LHCN-M2 (cell line): Measurements from ENCODE around the gene GALNT3. TPM values are rescaled to one million over a fixed set of nuclear protein-coding genes. Genes with fewer than 3 reads are reported as not detected.
A peak's percentile ranks its signal among the peaks of the same experiment; 100 is the strongest.

ENCODE experiments used
- DNase-seq: peaks from one replicate; pipeline ENCODE4 v3.0.0-alpha.2; 2012; ENCODE audit warnings: low read depth
- polyA plus RNA-seq: library from polyadenylated mRNA; unstranded; fragments of >200 nt; gene quantifications from one replicate; pipeline ENCODE4 v1.2.1, GENCODE V29; 2012; ENCODE audit warnings: missing spikeins
- total RNA-seq: library from RNA; depleted of rRNA; stranded (reverse); fragments of >200 nt; gene quantifications from 2 replicates; pipeline ENCODE4 v1.2.3, GENCODE V29; 2014; rRNA removed

GALNT3 gene
- total RNA-seq: 1.5 and 2.6 TPM in 2 replicates
- polyA plus RNA-seq: 1.4 TPM

DNA sequence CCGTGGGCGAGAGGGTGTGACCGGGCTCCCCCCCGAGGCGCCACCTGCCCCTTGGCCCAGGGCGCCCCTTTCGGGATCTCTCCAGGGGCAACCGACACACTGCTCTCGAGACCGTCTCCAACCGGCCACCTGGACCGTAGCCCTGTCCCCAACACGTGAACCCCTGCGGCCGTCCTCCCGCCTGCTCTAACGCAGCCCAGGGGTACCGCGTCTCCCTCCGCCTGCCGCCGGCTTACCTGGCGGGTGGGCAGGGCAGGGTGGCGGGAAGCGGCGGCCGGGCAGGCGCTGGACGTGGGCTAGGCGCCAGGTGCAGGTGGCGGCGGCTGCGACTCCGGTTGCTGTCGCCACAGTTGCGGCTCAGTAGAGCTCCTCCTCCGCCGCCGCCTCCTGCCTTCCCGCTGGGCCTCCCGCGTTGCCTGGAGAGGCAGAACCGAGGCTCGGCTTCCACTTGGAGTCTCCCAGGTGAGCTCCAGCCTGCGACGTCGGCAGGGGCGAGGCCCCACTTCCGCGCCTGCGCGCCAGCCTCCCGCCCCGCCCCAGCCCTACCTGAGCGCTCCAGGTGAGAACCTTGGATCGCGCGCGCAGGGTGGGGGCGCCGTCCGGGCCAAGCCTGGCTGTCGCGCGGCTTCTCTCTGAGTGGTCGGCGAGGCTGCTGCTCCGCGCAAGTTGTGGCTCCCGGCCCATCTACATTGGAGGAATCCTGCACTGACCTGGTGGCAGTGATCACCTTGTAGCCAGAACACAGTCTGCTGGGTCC is at the start of gene GALNT3:
Gene GALNT3 (minus strand): TSS at position 469 of the 757 bp plus-strand sequence. CDS start 23,547 bp downstream, outside the sequence.
- DNase-seq: no peak

DNA sequence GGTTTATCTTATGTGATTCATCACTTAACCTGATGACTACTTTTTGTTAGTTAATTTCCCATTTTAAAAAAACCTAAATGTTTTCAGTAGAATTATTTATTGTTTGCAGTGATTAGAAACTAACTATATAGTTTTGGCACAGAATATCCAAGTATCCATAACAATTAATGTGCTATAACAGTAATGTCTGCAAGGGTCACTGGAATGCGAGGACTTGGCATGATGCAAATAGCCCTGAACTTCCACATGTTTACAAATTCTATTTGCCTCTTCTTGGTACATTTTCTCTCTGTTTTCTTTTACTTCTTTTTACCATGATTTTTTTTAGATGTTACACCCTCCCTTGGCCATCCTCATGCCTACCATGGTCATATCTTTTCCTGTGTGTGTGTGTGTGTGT is 49.3 kb upstream of the GALNT3 start:
- DNase-seq: no peak

DNA sequence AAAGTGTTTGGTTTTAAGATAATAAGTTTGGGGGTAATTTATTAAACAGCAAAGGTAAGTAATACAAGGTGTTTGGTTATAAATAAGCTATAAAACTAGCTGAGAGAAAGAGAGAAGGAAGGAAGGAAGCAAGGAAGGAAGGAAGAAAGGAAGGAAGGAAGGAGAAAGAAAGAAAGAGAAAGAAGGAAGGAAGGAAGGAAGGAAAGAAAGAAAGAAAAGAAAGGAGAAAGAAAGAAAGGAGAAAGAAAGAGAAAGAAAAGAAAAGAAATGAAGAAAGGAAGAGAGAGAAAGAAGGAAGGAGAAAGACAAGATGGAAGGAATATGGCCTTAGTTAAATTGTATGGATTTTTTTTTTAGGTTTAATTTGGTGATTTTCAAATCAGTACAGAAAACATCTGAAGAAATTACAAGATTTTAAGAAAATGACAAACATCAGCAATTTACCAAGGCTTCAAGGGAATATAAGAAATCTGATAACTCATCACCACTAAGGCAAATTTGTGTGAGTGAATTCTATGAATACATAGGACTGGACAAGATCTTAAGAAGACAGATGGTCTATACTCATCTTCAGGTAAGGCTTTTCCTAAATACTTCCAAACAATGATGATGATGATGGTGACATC is 46.4 kb upstream of the GALNT3 start:
- DNase-seq: no peak

DNA sequence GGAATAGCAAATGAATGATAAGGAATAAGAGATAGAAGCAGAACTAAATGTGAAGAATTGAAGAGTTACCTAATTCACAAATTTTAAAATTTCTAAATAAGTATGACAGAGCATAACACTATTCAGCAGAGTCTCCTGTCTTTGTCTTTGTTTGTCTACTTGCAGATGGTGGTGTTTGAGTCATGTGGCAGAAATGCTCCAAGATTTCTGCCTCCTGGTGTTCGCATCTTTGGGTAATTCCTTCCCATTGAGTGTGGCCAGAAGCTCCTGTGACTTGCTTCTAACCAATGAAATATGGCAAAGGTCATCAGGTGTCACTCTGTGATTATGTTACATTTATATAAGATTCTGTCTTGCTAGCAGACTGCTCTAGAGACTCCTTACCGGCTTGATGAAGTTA is 45.6 kb upstream of the GALNT3 start:
- peak; percentile 37 for DNase-seq

DNA sequence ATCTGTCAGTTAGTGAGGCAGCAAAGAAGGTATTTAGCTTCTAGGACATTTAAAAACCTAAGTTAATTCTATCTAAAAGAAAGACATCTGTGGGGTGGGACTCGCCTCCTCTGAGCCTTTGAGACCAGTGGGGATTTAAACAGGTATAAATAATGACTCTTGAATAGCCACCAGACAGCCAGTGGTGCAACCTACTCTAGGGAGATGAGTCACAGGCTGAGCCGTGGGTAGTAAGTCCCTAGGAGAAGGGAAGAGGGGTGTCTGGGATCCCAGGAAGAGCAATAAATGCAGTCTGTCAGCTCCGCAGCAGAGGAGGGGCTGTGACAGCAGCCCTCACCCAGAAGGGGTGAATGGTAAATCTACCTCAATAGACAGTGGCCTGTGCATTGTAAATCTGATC is 43.1 kb upstream of the GALNT3 start:
- DNase-seq: peak; percentile 48

DNA sequence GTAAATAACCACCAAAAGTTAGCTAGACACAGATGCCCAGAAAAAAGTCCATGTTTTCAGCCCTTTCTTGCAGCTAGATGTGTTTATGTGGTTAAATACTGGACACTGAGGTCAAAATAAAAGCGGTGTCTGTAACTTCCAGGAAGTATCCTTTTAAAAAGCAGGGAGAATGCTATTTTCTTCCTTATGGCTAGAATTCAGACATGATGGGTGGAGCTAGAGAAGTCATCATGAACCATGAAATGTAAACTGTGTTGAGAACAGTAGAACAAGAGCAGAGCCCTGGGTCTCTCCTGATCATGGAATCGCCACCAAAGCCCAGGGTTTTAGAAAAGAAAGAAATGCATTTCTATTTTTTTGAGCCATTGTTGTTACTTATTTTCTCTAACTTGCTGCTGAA is 41.3 kb upstream of the GALNT3 start:
- DNase-seq: no peak

DNA sequence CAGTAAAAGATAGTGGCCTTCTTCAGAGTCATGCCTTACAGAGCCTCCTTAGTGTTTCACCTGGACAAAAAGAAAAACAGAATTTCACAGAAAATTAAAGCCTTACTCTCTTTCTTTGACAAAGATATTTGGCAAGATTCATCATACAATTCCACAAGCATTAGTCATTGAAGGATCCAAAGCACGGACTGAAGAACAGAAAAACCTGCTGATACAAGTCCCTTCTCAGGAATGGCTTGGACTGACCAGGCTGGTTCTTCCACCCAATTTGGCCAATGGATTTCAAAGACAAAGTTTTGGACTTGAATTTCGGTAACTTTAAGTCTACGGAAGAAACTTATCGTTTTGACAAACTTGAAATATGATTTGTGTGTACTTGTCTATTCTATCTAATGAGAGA is 39.1 kb upstream of the GALNT3 start:
- peak; percentile 61 for DNase-seq

DNA sequence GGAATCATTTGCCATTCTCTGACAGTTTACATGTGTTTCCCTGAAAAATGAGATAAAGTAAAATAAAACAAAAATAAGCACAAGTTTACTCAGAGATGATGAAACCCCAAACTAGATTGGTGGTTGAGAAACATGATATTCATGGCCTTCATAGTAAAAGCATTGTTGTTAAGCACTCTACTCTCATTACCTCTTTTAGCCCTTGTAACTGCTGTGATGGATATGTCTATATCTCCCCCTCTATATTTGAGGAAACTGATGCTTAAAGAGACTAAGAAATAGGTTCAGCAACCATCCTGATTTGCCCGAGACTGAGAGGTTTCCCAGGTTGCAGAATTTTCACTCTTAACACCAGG is 33.9 kb upstream of the GALNT3 start:
- DNase-seq: peak; percentile 13

DNA sequence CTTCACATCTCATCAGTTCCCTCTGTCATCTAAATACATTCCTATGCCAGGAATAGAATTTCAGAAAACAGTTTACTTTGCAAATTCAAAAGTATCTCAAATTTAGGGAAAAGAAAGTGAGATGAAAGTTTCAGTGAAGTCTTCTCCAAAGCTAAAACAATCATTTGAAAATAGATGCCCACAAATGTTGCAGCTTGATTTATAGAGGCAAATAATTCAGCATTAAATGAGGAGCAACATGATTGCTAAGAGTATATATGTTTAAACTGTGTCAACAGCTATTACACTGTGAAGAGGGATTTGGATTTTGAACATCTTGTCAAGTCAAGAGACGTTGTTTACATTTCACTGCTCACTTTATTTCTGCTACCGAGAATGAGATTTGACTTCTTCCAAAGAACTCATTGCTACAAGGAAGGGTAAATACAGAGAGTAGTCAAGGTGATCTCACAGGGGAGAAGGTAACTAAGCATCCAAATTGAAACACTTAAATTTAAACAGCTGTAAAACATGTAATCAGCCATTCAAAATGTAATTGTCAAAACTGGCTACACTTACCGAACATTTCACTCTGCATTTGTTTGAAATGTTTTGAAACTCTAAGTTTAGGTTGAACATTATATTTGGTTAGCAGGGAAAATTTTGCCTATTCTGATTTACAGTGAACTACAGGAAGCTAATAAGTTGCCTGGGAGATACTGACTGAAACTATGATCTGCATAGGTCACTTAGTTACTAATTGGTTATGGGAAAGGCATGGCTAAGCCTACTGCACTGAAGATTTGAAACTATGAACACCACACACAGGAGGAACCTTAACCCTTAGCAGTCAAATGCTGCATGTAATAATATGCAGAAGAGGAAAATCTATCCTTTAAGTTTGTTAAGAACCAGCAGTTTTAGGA is 33.2 kb upstream of the GALNT3 start:
- DNase-seq: no peak

DNA sequence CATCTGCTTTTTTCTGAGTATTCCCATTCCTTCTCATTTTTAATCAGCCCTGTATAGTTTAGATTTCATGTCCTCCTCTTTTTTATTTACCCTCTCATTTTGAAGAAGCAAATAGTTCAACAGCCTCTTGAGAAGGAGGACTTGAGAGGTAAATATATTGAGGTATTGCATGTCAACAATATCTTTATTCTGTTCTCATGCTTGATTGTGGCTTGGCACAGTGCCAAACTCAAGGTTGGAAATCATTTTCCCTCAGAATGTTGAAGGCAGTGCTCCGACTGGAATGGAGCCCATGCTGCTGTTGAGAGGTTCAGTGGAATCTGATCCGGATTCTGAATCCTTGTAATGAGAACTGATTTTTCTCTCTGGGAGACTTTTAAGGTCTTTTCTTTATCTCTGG is 31.0 kb upstream of the GALNT3 start:
- peak; percentile 62 for DNase-seq

DNA sequence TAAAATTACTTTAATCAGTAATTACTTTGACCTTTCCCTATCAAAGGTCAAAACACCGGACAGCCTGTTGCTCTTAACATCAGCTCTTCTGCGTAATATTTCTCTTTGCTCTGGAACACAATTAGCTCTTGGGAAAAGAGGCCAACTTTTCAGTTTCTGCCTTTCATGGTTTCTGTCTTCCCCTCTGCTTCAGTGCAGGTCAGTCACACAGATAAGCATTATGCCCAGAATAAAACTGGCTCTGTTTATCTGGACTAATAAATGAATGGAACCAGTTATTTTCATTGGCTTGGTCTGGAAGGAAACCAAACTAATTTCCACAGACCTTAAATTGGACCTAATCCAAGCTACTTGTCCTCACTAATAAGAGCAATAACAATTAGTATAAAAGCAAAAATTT is 26.2 kb upstream of the GALNT3 start:
- no peak for DNase-seq

DNA sequence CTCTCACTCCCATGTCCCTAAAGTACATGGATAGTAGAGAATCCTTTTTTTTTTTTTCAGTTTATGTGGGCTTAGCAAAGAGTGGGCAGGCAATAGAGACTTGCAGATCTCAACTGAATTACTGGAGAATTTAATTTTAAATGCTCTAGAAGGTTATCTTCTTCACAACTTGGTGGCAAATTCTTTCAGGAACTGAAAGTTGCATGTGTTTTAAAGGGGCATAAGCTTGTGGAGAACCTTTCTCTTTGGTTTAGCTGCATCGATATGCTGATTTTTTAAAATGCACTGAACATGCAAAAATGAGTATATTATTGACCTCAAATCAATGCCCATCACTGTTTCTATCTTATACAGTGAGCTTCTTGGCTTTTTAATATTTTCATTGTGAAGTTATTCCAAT is 24.9 kb upstream of the GALNT3 start:
- no peak for DNase-seq

DNA sequence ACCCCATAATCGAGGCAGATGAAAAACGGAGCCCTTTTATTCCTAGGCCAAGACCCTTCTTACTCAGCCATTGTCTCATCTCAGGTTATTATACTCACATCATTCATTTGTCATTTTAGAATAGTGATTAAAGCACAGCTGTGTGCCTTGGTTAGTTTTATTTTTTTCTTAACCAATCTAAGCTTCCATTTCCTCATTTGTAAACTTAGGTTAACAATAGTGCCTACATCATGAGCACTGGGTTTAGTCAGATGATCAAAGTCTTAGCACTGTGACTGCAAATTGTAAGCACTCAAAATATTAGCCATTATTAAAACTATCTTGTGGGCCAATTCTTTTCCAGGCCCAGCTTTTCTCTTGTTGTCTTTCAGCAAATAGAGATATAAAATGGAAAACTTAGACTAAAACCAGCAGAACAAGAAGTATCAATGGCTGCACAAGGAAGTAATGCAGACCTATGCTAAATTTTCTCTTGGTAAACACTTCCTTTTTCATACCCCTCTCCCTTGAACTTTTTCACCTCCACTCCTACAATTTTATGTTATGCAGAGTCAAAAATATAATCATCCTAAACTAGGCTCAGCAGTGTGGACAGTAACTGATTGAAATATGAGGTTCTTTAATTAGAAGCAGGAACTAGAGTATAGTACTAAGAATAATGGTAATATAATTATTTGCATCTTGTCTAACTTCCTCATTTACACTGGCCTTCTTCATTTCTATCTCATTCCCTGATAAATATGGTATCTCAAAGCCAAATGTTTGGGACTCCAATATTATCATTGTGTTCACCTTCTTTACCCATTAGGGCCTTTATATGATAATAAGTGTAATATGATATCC is 21.5 kb upstream of the GALNT3 start:
- DNase-seq: no peak

DNA sequence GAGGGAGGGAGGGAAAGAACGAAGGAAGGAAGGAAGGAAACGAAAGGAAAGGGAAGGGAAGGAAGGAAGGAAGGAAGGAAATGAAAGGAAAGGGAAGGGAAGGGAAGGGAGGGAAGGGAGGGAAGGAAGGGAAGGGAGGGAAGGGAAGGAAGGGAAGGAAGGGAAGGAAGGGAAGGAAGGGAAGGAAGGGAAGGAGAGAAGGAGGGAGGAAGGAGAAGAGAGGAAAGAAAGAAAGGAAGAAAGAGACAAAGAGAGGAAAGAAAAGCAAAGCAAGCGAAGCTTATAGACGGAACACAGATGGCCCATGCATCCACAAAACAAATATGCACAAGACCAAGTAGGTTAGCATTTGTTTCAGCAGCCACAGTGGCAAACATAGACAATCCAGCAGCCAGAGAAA is 20.4 kb upstream of the GALNT3 start:
- DNase-seq: no peak

DNA sequence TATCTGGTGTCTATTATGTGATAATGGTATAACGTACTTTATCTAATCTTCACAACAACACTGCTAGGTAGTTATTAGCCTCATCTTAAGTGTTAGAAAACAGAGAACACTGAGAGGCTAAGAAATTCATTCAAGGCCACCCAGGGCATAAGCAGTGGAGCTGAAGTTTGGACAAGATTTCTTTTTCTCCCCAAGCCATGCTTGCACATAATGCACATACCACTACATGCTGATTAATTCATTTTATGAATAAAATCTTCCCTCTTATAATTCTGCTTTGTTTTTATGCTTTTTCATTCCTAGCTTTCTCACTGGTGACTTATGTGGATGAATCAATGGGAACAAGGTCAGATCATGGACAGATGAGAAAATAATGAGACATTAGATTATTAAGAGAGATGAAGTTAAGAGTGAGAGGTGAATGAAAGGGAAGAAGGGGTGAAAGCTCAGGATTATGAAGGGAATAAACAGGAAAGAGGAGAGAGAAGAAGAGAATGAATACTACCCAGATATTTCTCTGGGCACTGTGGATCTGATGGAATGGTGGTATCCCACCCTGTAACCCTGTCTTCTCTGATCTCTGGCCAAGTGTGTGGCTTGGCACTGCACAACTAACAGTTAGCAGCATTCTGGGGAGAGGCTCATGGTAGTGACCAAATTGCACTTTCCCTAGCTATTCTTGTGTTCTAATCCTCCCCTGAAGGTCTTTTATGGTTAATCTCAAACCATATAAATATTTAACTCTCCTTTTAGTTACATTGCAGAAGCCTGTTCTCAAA is 17.7 kb upstream of the GALNT3 start:
- no peak for DNase-seq

DNA sequence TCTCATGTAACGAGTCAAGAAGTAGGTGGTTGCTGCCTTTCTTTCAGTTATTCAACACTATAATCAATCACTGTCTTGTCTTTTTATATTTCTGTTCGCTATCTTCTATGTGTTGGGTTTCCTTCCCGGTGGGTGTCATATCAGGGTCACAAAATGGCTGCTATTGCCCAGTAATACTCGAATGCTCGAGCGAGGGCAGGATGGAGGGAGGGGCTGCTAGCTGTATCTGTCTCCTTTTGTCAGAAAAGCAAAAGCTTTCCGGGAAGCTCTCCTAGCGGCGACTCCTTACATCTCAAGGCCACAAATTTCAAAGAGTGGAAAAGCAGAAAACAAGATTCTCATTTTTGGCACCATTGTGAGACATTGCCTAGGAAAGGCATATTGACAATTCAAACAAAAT is 16.4 kb upstream of the GALNT3 start:
- no peak for DNase-seq

DNA sequence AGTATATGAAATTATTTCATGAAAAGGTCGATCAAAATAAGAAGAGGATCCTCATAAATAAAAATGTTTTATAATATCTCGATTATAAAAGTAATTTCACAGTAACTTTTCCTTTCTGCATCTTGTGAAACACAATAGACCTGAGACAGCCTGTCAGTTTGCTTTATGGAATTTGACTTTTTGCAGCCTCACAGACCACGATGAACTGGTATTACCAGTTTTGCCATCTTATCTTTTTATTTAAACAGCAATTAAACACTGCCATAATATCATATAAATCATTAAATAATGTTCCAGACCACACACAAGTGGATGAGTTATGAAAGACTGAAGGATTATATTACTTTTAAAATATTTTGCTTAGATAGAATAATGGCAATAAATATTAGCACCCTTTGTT is 10.7 kb upstream of the GALNT3 start:
- DNase-seq: no peak

DNA sequence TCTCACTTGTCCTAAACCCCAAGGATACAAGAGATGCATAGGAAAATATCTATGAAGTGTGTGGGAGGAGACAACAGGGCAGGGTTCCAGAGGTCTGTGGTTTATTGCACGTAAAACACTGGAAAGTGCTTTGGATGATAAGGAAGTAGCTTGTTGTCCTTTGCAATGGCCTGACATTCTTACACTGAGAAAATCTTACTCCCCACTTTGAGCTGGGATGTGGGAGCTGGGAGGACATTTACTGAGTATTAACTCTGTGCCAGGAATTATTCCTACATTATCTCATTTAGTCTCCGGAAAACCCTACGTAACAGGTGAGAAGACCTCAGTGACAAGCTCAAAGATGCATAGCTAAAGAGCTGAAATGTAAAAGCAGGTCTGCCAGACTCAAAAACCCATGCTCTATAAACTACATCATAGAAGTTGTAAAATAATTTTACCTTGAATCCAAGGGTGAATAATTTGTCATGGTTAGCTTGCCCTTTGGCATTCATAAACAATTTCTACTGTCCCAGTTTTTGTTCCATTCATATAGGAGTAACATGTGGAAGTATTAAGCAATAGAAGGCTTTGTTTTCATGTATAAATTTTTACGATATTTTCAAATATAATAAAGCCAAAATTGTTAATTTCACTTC is 9.2 kb upstream of the GALNT3 start:
- DNase-seq: no peak

DNA sequence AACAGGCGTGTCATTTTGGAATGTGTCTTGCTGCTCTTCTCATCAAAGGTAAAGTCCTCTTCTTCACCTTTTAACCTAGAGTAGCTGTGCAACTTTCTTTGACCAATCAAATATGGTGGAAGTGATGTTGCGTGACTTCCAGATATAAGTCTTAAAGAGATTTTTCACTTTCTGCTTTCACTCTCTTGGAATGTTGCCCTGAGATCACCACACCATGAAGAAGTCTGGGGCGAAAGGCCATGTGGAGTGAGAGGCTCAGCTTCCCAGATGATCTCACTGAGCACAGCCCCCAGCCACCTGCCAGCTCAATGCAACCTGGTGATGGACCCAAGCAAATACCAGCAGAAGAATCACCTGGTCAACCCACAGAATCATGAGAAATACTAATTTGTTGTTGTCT is 7.1 kb upstream of the GALNT3 start:
- DNase-seq: no peak

DNA sequence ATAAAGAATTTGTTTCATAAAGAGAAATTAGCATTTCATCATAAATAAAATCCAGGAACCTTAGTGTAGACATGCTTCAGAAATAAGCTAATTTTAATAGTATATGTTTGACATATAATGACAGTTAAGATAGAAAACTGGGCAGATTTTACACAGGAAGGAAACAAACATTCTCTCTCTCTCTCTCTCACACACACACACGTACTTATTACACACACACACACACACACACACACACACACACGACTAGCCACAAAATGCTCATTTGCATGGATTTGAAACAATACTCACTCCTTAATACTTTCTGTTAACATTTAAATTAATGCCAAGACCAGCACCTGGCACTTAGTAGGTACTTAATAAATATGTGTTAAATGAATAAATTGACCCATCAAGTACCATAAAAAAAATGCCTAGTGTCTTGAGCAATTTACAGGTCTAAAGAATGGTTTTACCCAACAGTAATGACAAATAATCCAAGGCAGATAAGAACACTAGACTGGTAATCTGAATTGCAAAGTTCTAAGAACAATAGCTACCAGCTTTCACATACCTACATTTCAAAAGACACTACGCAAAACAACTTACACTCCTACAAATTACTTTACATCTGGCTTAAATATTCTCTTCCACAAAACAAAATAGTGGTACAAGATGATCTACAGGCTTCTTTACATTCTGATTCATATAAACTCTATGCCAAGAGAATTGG is 2.9 kb upstream of the GALNT3 start:
- DNase-seq: no peak
